Embryonic facial prominence (tissue), 1 donor: ENCODE data around the gene CNIH1.
"Not testable (repeated sequence)": the region's sequence is repeated elsewhere in the genome, so short reads cannot be mapped to it uniquely, and the experiment has no call there.

ENCODE experiments used
- DNase-seq: peaks from one replicate; pipeline ENCODE4 v3.0.0-alpha.2; 2016; ENCODE audit errors: extremely low spot score

The CNIH1 gene

GRCh38 chr14:54467280-54467679 is 26.1 kb upstream of the CNIH1 start:
- no peak for DNase-seq

GRCh38 chr14:54465654-54466053 is 24.5 kb upstream of the CNIH1 start:
- no peak for DNase-seq

DNA sequence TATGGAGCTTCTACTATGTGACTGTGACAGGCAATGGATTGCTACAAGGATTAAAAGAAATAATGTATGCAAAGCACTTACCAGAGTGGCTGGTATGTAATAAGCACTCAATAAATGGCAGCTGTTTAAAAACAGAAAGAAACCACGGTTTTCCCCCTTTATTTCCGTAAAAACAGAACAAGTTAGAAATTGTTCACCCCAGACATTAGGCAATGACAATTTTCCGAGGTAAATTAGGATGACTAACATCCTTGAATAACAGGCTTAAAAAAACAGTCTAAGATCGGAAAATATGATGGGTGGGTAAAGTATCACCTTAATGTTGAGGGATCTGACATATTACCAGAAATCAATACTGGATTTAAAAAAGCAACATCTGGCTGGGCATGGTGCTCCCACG is 20.9 kb upstream of the CNIH1 start:
- DNase-seq: no peak

- DNase-seq: no peak
These were observed 17.9 kb upstream of the CNIH1 start for GRCh38 chr14:54459106-54459505.

GRCh38 chr14:54458536-54458935 is 17.4 kb upstream of the CNIH1 start:
- not testable (repeated sequence) for DNase-seq

DNA sequence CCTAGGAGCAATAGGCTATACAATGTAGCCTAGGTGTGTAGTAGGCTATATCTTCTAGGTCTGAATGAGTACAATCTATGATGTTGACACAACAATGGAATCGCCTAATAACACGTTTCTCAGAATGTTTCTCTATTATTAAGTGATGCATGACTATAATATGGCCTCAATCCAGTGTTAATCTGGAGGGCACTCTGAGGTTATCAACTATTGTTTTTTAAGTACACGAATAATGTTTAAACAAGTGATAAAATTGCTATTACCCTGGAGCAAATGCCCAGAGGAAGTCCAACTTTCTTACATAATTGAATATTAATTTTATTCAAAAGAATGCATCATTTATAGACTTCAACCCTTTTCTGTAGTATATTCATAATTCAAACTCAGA is 16.4 kb upstream of the CNIH1 start:
- DNase-seq: no peak

GRCh38 chr14:54456820-54457608 is 15.8 kb upstream of the CNIH1 start:
- not testable (repeated sequence) for DNase-seq

- DNase-seq: no peak
These were observed 14.2 kb upstream of the CNIH1 start for GRCh38 chr14:54455363-54455762.

GRCh38 chr14:54453990-54454389 is 12.8 kb upstream of the CNIH1 start:
- DNase-seq: not testable (repeated sequence)

- no peak for DNase-seq
These were observed 12.1 kb upstream of the CNIH1 start for GRCh38 chr14:54453252-54453651.

DNA sequence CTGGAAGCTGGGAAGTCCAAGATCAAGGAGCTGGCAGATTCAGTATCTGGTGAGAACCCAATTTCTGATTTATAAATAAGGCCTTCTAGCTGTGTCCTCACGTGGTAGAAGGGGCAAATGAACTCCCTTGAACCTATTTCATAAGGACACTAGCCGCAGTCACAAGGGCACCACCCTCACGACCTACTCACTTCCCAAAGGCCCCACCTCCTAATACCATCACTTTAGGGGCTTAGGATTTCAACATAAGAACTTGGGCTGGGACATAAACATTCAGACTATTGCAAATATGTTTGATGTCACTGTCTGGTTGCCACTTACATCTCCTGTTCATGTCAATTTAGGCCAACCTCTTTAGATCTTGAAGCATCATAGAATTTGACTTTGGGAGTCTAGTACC is 10.8 kb upstream of the CNIH1 start:
- no peak for DNase-seq

DNA sequence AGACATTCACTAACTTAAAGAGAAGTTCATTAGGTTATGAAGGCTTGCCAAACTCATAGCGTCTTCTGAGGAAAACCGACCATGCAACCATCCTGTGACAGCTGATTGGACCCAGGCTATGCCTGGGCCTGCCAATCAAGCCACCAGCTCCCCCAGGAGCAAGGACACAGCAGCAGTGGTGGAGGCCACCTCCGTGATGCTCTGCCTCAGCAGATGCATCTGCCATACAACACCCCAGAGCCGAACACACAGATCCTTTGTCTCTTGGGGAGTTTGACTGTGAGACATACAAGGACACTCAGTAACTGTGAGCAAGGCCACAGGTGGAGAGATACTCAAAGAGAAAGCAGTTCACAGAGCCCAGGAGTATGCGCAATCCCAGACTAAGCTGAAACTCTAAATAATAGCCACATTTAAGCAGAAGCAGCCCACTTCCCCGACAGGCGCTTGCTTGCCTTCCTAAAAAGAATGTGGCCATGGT is 10.0 kb upstream of the CNIH1 start:
- no peak for DNase-seq

GRCh38 chr14:54450535-54450934 is 9.4 kb upstream of the CNIH1 start:
- DNase-seq: no peak

DNA sequence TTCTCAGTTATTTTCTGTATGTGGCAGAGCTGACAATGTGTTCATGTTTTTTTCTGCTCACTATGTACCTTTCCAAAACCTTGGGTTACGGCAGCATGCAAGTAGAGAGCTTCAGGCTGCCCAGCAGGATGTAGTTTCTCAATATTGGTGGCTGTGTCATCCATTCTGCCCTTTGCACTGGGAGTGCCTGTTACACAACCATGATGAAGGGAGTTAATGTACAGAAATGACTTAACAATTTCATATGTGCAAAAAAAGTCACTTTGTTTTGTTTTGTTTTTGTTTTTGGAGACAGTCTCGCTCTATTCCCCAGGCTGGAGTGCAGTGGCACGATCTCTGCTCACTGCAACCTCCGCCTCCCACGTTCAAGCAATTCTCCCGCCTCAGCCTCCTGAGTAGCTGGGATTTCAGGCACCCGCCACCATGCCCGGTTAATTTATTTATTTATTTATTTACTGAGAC is 6.1 kb upstream of the CNIH1 start:
- DNase-seq: no peak

DNA sequence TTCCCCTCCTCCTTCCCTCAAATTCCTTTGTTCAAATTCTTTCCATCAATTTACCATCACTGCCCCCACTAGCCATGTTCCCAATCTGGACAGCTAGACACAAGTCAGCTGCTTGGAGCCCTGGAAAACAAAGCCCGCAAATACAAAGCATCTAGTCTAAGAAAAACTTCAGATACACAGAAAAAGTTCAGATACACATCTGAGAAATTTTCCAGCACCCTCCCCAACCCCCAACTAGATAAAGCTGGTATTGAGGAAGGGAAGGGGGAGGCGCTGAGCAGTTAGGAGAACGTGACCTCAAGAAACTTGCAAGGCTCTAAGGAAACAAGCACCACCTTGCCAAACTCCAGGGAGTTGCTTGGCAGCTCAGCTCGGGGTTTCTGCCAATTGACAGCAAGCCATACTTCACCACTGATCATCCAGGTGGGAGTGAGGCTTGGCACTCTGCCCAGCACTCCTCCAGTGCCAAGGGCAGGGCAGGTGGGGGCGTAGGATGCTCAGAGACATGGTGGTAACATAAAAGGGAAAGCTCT is 5.1 kb upstream of the CNIH1 start:
- peak; percentile 36 for DNase-seq

DNA sequence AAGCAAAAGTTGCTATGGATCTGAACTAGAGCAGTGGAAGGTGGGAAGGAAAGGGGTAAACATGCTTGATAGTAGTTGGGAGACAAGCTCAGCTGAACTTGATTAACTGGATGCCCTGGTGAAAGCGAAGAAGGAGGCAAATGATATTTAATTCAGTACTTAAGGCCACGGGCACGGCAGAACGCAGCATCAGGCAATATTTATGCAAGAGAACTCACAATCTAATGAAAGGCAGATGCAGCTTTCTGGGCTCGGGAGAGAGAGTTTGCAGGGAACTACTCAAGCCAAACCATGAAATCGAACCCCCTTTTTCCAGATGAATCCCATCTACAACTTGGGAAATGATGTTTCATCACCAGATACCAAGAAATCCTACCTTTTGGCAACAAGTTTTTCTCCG is 3.5 kb upstream of the CNIH1 start:
- DNase-seq: peak; percentile 88

DNA sequence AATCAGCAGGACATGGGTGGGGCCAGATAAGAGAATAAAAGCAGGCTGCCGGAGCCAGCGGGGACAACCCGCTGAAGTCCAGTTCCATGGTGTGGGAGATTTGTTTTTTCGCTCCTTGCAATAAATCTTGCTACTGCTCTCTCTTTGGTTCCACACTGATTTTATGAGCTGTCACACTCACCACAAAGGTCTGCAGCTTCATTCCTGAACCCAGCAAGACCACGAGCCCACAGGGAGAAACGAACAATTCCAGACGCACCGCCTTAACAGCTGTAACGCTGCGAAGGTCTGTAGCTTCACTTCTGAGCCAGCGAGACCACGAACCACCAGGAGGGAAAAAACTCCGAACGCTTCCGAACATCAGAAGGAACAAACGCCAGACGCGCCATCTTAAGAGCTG is 2.8 kb upstream of the CNIH1 start:
- DNase-seq: no peak

- DNase-seq: not testable (repeated sequence)
These were observed 1.8 kb upstream of the CNIH1 start for GRCh38 chr14:54442961-54443360.

GRCh38 chr14:54440476-54440872 is 700 bp downstream of the CNIH1 start:
- DNase-seq: no peak

GRCh38 chr14:54440037-54440436 is 1.1 kb downstream of the CNIH1 start:
- DNase-seq: no peak

DNA sequence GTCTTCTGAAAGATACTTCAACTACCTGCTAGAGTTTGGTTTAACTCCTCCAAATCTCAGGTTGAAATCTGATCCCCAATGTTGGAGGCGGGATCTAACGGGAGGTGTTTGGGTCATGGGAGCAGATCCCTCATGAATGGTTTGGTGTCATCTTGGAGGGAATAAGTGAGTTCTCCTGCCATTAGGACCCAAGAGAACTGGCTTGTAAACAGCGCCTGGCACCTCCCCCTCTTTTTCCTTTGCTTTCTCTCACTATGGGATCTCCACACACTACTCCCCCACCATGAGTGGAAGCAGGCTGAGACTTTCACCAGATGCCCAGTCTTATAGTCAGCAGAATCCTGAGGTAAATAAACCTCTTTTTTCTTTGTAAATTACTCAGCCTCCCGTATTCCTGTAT is 2.5 kb downstream of the CNIH1 start:
- DNase-seq: no peak

- DNase-seq: not testable (repeated sequence)
These were observed 3.2 kb downstream of the CNIH1 start for GRCh38 chr14:54437954-54438353.

GRCh38 chr14:54435500-54435981 is 5.6 kb downstream of the CNIH1 start:
- no peak for DNase-seq
